Spinal cord (tissue), 10 donors: ENCODE data around the gene INPP4B. TPM values are rescaled to one million over a fixed set of nuclear protein-coding genes. Genes with fewer than 3 reads are reported as not detected.

Experiments
- DNase-seq, 6 donors: peaks; one replicate each; pipeline versions ENCODE4 v3.0.0 to v3.0.0-alpha.2; 2013 to 2015; ENCODE audit warnings: low spot score in 6 of 6, low read depth in 4 of 6
- H3K27ac ChIP-seq: one replicate; pipeline ENCODE4 v1.5.1; 2013; ENCODE audit warnings: low read depth, low read length, control low read depth
- H3K27me3 ChIP-seq: one replicate; pipeline ENCODE4 v1.6.1; 2013; ENCODE audit warnings: low read length; ENCODE audit not compliant: control insufficient read depth, insufficient read depth
- H3K36me3 ChIP-seq: one replicate; pipeline ENCODE4 v1.6.1; 2013; ENCODE audit warnings: low read length; ENCODE audit not compliant: control insufficient read depth, insufficient read depth
- H3K4me1 ChIP-seq: one replicate; pipeline ENCODE4 v1.6.1; 2013; ENCODE audit warnings: low read length; ENCODE audit not compliant: control insufficient read depth, insufficient read depth
- H3K4me3 ChIP-seq: one replicate; pipeline ENCODE4 v1.5.1; 2013; ENCODE audit warnings: low read depth, low read length, control low read depth
- H3K9me3 ChIP-seq: one replicate; pipeline ENCODE4 v1.6.1; 2013; ENCODE audit warnings: low read length; ENCODE audit not compliant: control insufficient read depth, insufficient read depth
- WGBS: methylation state at CpG from one replicate; pipeline ENCODE4 v1.1.5; 2013; ENCODE audit warnings: missing lambda C conversion rate; ENCODE audit not compliant: insufficient coverage; 5-methylcytosine and 5-hydroxymethylcytosine counted together
- polyA plus RNA-seq, 2 donors: library from polyadenylated mRNA; unstranded; fragments of 120-200 nt; gene quantifications; one replicate each; pipeline ENCODE4 v1.2.1, GENCODE V29; 2013; ENCODE audit not compliant: insufficient read length in 2 of 2
- total RNA-seq, 2 donors: library from RNA; depleted of rRNA in 1 of 2; stranded (reverse); fragments of 120-200 nt in 1 of 2; fragments of >200 nt in 1 of 2; gene quantifications; one replicate each; pipeline versions ENCODE4 v1.2.3 to v1.2.4, GENCODE V29; 2013 to 2014
- donor health status: healthy.

INPP4B gene
- total and polyA plus RNA-seq, 4 donors = 5.7 to 29.4 (median 14.5) TPM

GRCh38 chr4:142376204-142376603, 469.9 kb downstream of the INPP4B start:
- Histone ChIP-seq H3K4me3 (no peak overlapping the region), H3K36me3 (no peaks in the 10 kb centered on the region), H3K27me3 (no peaks in the 10 kb centered on the region), H3K9me3 (no peaks in the 10 kb centered on the region), H3K27ac (no peak overlapping the region), H3K4me1 (peaks cover 3% of the 10 kb centered on the region)
- no peak for DNase-seq
- WGBS = 100% methylated on average over 1 of the region's 1 CpG

- H3K9me3 ChIP-seq = peaks cover 6% of the 10 kb centered on the region
- no CpG with 5 or more reads among the region's 2 CpGs for WGBS
Observed at GRCh38 chr4:142373610-142374009, 472.5 kb downstream of the INPP4B start.

GRCh38 chr4:142372530-142373260, 473.4 kb downstream of the INPP4B start:
- DNase-seq = peak in 1 of 6 donors; percentile 32
- peaks cover 6% of the 10 kb centered on the region for H3K9me3 ChIP-seq
- H3K4me1 ChIP-seq = no peaks in the 10 kb centered on the region
- no peak overlapping the region for H3K27ac ChIP-seq
- no peak overlapping the region for H3K4me3 ChIP-seq
- no peaks in the 10 kb centered on the region for H3K36me3 ChIP-seq
- WGBS = no CpG with 5 or more reads among the region's 2 CpGs
- no peaks in the 10 kb centered on the region for H3K27me3 ChIP-seq

More at GRCh38 chr4:142373610-142374009, 472.5 kb downstream of the INPP4B start:
- H3K27me3 ChIP-seq = no peaks in the 10 kb centered on the region
- H3K4me3 ChIP-seq = no peak overlapping the region
- no peaks in the 10 kb centered on the region for H3K4me1 ChIP-seq
- no peak for DNase-seq
- no peaks in the 10 kb centered on the region for H3K36me3 ChIP-seq
- H3K27ac ChIP-seq = no peak overlapping the region

GRCh38 chr4:142369141-142369540, 477.0 kb downstream of the INPP4B start:
- no peaks in the 10 kb centered on the region for H3K27me3 ChIP-seq
- DNase-seq = no peak
- H3K9me3 ChIP-seq = peaks cover 6% of the 10 kb centered on the region
- no peak overlapping the region for H3K27ac ChIP-seq
- H3K36me3 ChIP-seq = no peaks in the 10 kb centered on the region
- H3K4me3 ChIP-seq = no peak overlapping the region
- WGBS = no CpG with 5 or more reads among the region's 3 CpGs
- H3K4me1 ChIP-seq = no peaks in the 10 kb centered on the region

- H3K9me3 ChIP-seq = peaks cover 6% of the 10 kb centered on the region
- no peak overlapping the region for H3K27ac ChIP-seq
- no peaks in the 10 kb centered on the region for H3K36me3 ChIP-seq
- H3K4me1 ChIP-seq = no peaks in the 10 kb centered on the region
- no peak for DNase-seq
- no CpG with 5 or more reads among the region's 6 CpGs for WGBS
- H3K27me3 ChIP-seq = no peaks in the 10 kb centered on the region
- no peak overlapping the region for H3K4me3 ChIP-seq
Observed at GRCh38 chr4:142367418-142368180, 478.5 kb downstream of the INPP4B start.

GRCh38 chr4:142366769-142367181, 479.3 kb downstream of the INPP4B start:
- DNase-seq = no peak
- H3K4me3 ChIP-seq = no peak overlapping the region
- H3K4me1 ChIP-seq = no peaks in the 10 kb centered on the region
- no peaks in the 10 kb centered on the region for H3K27me3 ChIP-seq
- peaks cover 6% of the 10 kb centered on the region for H3K9me3 ChIP-seq
- H3K36me3 ChIP-seq = no peaks in the 10 kb centered on the region
- no peak overlapping the region for H3K27ac ChIP-seq

- Histone ChIP-seq H3K9me3 (no peaks in the 10 kb centered on the region), H3K27ac (peak overlapping the region; percentile 15), H3K36me3 (no peaks in the 10 kb centered on the region), H3K4me1 (no peaks in the 10 kb centered on the region), H3K4me3 (no peak overlapping the region), H3K27me3 (no peaks in the 10 kb centered on the region)
- peak in 2 of 6 donors; percentile 51 to 78 for DNase-seq
- no CpG with 5 or more reads among the region's 1 CpG for WGBS
Observed at GRCh38 chr4:142365391-142365790, 480.7 kb downstream of the INPP4B start.

GRCh38 chr4:142363686-142364085, 482.4 kb downstream of the INPP4B start:
- Histone ChIP-seq H3K4me3 (no peak overlapping the region), H3K36me3 (no peaks in the 10 kb centered on the region), H3K27ac (no peak overlapping the region), H3K27me3 (no peaks in the 10 kb centered on the region), H3K9me3 (no peaks in the 10 kb centered on the region), H3K4me1 (no peaks in the 10 kb centered on the region)
- DNase-seq = no peak
- no CpG with 5 or more reads among the region's 1 CpG for WGBS

GRCh38 chr4:142361981-142362380, 484.1 kb downstream of the INPP4B start:
- Histone ChIP-seq H3K27ac (no peak overlapping the region), H3K4me3 (no peak overlapping the region), H3K36me3 (no peaks in the 10 kb centered on the region), H3K27me3 (no peaks in the 10 kb centered on the region), H3K9me3 (no peaks in the 10 kb centered on the region), H3K4me1 (no peaks in the 10 kb centered on the region)
- DNase-seq = no peak
- WGBS = 100% methylated on average over 1 of the region's 2 CpGs

- WGBS = no CpG with 5 or more reads among the region's 1 CpG
- Histone ChIP-seq H3K27ac (no peak overlapping the region), H3K4me3 (no peak overlapping the region), H3K9me3 (no peaks in the 10 kb centered on the region), H3K27me3 (no peaks in the 10 kb centered on the region), H3K36me3 (no peaks in the 10 kb centered on the region), H3K4me1 (no peaks in the 10 kb centered on the region)
- no peak for DNase-seq
Observed at GRCh38 chr4:142360657-142361056, 485.4 kb downstream of the INPP4B start.
